Stimulated activated naive CD8-positive, alpha-beta T cell treated with anti-CD3 and anti-CD28 coated beads, Interleukin-15, Interleukin-2, amounts not matched to agents 100 ng/mL and 50 ng/mL, for 24 hours (primary cell): ENCODE data around the gene IFT52.

Experiments
- H3K27ac Mint-ChIP-seq: one replicate; pipeline ENCODE4 v1.8.0; 2021; ENCODE audit warnings: mild to moderate bottlenecking, mixed read lengths
- H3K27me3 Mint-ChIP-seq: one replicate; pipeline ENCODE4 v1.8.0; 2021; ENCODE audit warnings: mixed read lengths
- H3K36me3 Mint-ChIP-seq: one replicate; pipeline ENCODE4 v1.8.0; 2021; ENCODE audit warnings: low read depth, mixed read lengths
- H3K4me1 Mint-ChIP-seq: one replicate; pipeline ENCODE4 v1.8.0; 2021; ENCODE audit warnings: low read depth, mixed read lengths
- H3K4me3 Mint-ChIP-seq: one replicate; pipeline ENCODE4 v1.8.0; 2021; ENCODE audit warnings: mild to moderate bottlenecking, mixed read lengths
- H3K9me3 Mint-ChIP-seq: one replicate; pipeline ENCODE4 v1.8.0; 2021; ENCODE audit warnings: mixed read lengths

Gene IFT52, protein sequence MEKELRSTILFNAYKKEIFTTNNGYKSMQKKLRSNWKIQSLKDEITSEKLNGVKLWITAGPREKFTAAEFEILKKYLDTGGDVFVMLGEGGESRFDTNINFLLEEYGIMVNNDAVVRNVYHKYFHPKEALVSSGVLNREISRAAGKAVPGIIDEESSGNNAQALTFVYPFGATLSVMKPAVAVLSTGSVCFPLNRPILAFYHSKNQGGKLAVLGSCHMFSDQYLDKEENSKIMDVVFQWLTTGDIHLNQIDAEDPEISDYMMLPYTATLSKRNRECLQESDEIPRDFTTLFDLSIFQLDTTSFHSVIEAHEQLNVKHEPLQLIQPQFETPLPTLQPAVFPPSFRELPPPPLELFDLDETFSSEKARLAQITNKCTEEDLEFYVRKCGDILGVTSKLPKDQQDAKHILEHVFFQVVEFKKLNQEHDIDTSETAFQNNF

DNA sequence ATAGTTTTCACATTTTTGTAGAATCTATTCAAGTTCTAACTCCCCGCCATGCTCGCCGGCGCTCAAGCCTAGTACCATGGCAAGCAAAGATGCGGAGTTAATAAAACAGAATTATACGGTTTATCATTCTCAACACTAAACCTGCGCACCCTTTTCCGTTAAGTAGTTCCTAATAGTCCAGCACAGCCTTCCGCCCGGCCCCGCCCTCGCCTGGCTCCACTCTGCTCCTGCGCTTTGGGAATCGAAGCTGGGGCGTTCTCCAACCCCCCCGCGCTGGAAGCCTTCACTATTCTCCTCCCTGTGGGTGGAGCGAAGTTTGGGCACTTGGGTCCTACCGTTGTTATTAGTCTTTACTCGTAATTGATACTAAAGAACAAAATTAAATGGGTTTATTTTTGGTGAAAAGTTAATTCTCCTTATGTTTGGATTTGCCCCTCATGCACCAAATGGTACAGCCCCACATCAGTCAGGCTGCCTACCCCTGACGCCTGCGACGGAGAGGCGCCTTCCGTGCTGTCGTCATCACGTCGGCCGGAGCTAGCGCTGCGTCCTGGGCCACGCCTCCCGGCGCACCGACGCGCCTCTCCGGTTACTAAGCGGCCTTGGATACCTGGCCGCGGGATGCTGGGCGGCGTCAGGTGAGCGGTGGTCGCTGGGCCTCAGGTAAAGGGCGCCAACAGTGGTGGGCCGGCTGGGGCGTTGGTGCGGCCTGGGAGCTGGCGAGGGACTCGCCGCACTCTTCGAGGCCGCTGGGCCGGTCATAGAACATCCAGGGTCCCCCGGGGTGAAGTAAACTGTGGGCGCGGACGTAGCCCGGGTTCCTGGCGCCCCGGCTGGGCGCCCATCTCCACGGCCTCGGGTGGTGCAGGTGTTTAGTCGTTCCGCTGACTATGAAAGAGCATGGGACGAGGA, at the start of gene IFT52:
Gene IFT52 (plus strand): TSS at position 546 of the 912 bp plus-strand sequence. CDS start 3,762 bp downstream, outside the sequence.
- H3K4me3 Mint-ChIP-seq: peak within 1 kb of the TSS; percentile 90
- peaks cover 5% of the 10 kb centered on the region for H3K27me3 Mint-ChIP-seq
- peaks cover 9% of the 10 kb centered on the region for H3K36me3 Mint-ChIP-seq
- no peaks in the 10 kb centered on the region for H3K9me3 Mint-ChIP-seq
- peaks cover 20% of the 10 kb centered on the region for H3K4me1 Mint-ChIP-seq
- H3K27ac Mint-ChIP-seq: peak within 1 kb of the TSS; percentile 97

DNA sequence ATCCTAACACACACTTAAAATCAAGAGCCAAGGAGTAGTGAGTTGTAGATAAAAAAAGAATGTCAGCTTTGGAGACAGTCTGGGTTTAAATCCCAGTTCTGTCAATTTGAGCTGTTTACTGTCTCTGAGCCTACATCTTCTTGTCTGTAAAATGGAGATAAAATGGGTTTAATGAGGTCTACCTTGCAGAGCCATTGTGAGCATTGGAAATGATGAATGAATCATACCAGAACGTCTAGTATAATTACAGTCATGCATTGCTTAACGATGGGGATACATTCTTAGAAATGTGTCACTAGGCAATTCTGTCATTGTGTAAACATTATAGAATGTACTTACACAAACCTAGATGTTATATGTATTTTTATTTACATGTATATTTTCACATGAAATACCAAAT, 49.5 kb upstream of the IFT52 start:
- Mint-ChIP-seq H3K4me3 (no peak overlapping the region), H3K27ac (no peak overlapping the region), H3K9me3 (no peaks in the 10 kb centered on the region), H3K36me3 (no peaks in the 10 kb centered on the region), H3K4me1 (no peaks in the 10 kb centered on the region), H3K27me3 (no peaks in the 10 kb centered on the region)

DNA sequence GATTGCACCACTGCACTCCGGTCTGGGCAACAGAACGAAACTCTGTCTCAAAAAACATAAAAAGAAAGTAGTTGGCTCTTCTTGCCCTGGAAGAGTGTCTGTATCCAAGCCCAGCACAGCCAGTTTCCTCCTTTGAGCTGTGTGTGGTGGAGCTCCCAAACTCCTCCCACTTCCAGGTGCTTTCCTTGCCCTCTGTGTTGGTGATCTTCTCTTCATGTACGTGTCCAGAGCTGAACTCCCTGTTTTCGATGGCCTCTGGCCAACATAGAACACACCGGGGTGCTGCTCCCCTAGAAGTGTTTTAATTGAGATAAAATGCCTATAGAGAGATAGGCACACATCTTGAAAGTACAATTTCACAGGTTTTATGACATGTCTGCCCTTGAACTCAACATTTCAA, 48.6 kb upstream of the IFT52 start:
- no peaks in the 10 kb centered on the region for H3K9me3 Mint-ChIP-seq
- H3K4me3 Mint-ChIP-seq: no peak overlapping the region
- no peaks in the 10 kb centered on the region for H3K27me3 Mint-ChIP-seq
- H3K36me3 Mint-ChIP-seq: peaks cover under 1% of the 10 kb centered on the region
- no peak overlapping the region for H3K27ac Mint-ChIP-seq
- no peaks in the 10 kb centered on the region for H3K4me1 Mint-ChIP-seq

DNA sequence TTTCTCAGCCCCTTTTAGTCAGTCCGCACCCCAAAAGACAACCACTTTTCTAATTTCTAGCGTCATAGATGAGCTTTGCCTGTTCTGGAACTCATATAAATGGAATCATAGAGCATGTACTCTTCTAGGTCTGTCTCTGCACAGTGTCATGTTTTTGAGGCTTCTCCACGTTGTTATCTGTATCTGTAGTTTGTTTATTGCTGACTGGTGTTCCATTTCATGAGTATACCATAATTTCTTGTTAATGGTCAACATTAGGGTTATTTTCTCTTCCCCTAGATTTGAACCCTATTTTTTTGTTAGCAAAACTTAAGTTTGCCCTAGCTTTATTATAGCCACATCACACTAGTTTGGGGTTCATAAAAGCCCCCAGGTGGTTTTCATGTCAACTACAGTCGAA, 48.1 kb upstream of the IFT52 start:
- no peaks in the 10 kb centered on the region for H3K27me3 Mint-ChIP-seq
- peaks cover 5% of the 10 kb centered on the region for H3K36me3 Mint-ChIP-seq
- no peak overlapping the region for H3K27ac Mint-ChIP-seq
- no peak overlapping the region for H3K4me3 Mint-ChIP-seq
- no peaks in the 10 kb centered on the region for H3K9me3 Mint-ChIP-seq
- H3K4me1 Mint-ChIP-seq: no peaks in the 10 kb centered on the region

DNA sequence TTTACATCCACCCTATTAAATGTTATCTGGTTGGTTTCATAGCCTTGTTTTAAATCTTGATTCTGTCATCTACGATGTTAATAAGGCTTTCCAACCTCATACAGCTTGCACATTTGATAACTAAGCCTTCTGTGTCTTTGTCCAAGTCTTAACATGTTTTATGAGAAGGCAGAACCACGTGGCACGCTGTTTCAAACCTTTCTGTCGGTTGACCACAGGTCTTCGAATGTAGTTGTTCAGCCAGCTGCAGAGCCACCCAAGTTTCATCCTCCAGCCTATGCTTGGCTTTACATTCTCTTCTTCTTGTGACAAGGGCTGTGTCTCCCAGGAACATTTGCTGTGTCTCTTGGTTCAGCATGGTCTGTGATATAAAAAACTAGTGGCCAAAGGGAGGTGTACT, 47.6 kb upstream of the IFT52 start:
- Mint-ChIP-seq H3K4me1 (no peaks in the 10 kb centered on the region), H3K27ac (no peak overlapping the region), H3K4me3 (no peak overlapping the region), H3K27me3 (no peaks in the 10 kb centered on the region), H3K36me3 (peaks cover 5% of the 10 kb centered on the region), H3K9me3 (no peaks in the 10 kb centered on the region)

DNA sequence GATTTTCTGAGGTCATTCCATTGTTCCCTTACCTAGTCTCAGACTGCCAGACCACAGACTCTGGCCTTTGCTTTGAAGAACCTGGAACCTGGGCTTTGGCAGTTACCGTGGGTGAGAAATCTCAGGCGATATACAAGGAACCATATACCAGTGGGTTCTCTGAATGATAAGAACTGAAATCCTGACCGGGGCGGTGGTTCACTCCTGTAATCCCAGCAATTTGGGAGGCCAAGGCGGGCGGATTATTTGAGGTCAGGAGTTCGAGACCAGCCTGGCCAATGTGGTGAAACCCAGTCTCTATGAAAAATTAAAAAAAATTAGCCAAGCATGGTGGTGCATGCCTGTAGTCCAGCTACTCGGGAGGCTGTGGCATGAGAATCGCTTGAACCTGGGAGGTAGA, 46.2 kb upstream of the IFT52 start:
- H3K9me3 Mint-ChIP-seq: no peaks in the 10 kb centered on the region
- no peak overlapping the region for H3K27ac Mint-ChIP-seq
- H3K4me3 Mint-ChIP-seq: no peak overlapping the region
- no peaks in the 10 kb centered on the region for H3K4me1 Mint-ChIP-seq
- peaks cover 5% of the 10 kb centered on the region for H3K36me3 Mint-ChIP-seq
- no peaks in the 10 kb centered on the region for H3K27me3 Mint-ChIP-seq

DNA sequence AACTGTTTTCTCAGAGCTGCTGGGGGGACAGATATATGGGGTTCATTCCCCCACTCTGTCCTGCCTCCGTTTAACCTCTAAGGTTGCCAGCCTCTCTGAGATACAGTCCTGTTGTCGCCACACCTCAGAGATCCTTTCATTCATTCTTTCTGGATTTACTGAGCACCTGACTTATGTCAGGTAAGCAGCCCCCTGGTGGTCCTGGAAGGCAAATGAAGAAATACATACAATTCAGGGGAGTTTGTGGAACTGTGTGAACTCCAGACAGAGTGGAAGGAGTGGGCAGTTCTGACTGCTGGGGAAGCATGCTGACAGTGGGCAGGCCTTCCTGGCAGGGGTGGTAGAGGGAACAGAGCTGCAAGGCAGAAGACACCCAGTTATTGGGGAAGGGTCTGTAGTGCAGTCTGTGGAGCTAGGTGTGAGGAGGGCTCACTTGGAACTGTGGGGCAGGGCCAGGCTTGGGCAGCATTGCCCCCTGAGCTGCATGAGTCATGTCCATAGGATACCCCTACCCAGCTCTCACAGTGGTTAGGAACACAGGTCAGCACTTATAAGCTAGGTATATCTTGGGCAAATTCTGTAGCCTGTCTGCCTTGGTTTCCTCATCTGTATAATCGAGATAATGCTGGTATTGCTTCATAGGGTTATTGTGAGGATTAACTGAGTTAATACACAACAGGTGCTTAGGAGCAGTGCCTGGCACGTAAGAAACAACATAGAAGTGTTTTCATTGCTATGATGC, 44.7 kb upstream of the IFT52 start:
- no peaks in the 10 kb centered on the region for H3K4me1 Mint-ChIP-seq
- no peaks in the 10 kb centered on the region for H3K27me3 Mint-ChIP-seq
- peaks cover 5% of the 10 kb centered on the region for H3K36me3 Mint-ChIP-seq
- no peak overlapping the region for H3K27ac Mint-ChIP-seq
- H3K4me3 Mint-ChIP-seq: no peak overlapping the region
- H3K9me3 Mint-ChIP-seq: no peaks in the 10 kb centered on the region

DNA sequence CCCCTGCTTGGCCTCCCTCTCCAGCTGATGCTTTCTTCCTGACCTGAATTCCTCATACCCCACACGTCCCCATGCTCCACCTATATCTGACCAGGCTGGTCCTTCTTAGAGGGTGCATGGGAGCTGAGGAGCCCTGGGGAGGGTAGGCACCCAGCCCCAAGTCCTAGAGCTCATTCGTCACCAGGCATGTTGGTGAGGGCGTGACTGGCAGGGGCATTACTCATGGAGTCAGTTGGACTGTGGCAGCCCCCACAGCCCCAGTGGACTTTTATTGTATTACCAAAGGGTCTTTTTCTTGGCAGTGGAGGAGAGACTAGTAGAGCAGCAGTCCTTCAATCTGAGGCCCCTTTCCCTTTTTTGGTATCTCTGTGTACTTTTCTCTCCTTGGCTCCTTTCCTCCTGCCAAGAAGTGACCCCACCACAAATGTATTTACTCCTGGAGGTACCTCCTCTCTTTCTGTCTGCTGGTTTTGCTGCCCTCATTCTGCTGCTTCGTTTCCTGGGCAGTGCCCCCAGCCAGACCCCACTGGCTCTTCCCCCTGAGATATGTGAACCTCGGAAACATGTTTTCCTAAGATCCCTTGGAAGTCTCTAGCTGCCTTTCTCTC, 42.4 kb upstream of the IFT52 start:
- Mint-ChIP-seq H3K4me1 (no peaks in the 10 kb centered on the region), H3K36me3 (peaks cover 5% of the 10 kb centered on the region), H3K27ac (no peak overlapping the region), H3K9me3 (no peaks in the 10 kb centered on the region), H3K27me3 (no peaks in the 10 kb centered on the region), H3K4me3 (no peak overlapping the region)

DNA sequence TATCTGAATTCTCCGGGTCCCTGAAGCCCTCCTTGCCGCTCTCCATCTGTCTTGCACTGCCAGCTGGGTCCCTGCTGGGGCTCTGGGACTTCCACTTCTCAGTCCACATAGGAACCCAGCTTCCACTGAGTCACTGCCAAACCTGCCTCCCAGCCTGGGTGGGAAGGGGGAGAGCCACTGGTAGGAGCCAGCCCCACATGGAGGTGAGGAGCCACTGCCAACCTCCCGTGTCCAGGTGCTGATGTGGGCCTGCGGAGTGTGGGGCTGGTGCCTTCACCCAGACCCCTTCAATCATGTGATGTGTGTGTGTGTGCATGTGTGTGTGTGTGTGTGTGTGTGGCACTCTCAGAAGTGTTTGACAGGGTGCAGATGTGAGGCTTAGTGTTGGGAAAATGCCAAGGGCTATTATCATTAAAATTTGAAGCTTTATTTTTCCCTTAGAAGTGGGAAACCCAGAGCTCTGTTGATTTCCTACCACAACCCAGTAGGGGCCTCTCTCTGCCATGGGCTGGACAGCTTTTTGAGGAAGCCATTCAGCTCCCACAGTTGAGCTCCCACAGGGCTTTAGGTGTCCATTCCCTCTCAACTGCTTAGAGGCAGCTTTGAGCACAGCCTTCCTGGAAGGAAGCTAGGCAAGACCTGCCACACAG, 41.2 kb upstream of the IFT52 start:
- no peak overlapping the region for H3K4me3 Mint-ChIP-seq
- no peaks in the 10 kb centered on the region for H3K4me1 Mint-ChIP-seq
- H3K36me3 Mint-ChIP-seq: peaks cover 5% of the 10 kb centered on the region
- H3K27me3 Mint-ChIP-seq: no peaks in the 10 kb centered on the region
- H3K9me3 Mint-ChIP-seq: no peaks in the 10 kb centered on the region
- H3K27ac Mint-ChIP-seq: no peak overlapping the region

DNA sequence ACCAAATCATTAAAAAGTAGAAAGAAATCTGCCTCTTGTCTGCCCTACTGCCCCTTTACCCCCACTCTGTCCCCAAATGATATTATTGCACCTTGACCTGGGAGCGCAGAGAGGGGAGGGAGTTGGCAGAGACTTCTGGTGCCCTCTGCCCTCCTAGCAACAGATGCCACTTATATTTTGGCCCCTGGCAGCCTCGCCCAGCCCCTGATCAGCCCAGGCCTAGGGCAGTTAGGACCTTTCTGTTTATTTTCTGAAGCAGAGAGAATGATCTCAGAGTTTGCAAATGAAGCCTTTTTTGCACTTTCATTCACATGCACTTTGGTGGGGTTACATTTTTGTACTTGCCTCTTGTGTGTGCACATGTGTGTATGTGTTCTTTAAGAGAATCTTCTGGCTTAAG, 40.3 kb upstream of the IFT52 start:
- no peaks in the 10 kb centered on the region for H3K9me3 Mint-ChIP-seq
- peaks cover 5% of the 10 kb centered on the region for H3K36me3 Mint-ChIP-seq
- H3K4me3 Mint-ChIP-seq: no peak overlapping the region
- no peak overlapping the region for H3K27ac Mint-ChIP-seq
- no peaks in the 10 kb centered on the region for H3K27me3 Mint-ChIP-seq
- no peaks in the 10 kb centered on the region for H3K4me1 Mint-ChIP-seq

DNA sequence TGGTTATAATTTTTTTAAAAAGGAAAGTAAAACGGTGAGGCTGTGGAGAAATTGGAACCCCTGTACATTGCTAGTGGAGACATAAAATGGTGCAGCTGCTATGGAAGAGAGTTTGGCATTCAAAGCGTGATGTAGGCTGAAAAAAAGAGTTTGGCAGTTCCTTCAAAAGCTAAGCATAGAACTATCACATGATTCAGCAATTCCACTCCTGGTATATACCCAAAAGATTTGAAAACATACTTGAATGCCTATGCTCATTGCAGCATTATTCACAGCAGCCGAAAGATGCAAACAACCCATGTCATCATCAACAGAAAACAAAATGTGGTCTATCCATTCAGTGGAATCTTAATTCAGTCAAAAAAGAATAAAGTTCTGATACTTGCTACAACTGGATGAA, 36.4 kb upstream of the IFT52 start:
- H3K4me3 Mint-ChIP-seq: no peak overlapping the region
- no peaks in the 10 kb centered on the region for H3K27me3 Mint-ChIP-seq
- H3K9me3 Mint-ChIP-seq: no peaks in the 10 kb centered on the region
- H3K4me1 Mint-ChIP-seq: no peaks in the 10 kb centered on the region
- H3K36me3 Mint-ChIP-seq: no peaks in the 10 kb centered on the region
- H3K27ac Mint-ChIP-seq: no peak overlapping the region

DNA sequence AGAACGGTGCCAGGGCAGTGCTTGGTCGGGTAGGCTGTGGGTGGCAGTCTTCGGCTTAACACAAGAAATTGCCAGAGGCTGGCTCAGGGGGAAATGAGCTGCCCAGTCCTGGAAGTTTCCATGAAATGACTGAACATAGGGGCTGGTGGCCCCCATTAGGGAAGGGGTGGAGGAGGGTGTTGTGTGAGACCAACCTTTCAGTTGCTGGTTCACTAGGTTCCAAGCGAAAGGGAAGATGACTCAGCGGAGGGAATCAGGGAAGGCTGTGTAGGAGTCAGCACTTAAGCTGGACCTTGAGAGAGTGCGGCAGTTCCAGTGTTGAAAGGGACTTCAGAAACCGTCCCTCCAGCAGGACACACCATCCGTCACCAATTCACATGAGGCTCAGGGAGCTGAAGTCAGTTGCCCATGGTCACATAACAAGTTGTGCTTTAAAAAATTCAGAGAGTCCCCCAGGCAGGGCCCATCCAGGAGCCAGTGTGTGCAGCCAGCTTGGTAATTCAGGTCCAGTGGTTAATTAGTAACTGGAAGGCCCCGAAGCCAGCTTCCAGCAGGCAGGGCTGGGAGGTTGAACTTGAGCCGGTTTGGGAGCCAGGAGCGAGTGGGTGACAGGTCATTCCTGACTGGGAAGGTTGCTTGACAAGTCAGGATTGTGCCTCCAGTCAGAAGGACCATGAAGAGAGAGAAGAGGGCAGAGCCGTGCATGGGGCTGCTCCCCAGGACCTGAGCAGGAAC, 32.2 kb upstream of the IFT52 start, which contains the start of gene SGK2:
Gene SGK2 (plus strand): TSS at position 616 of the 735 bp plus-strand sequence. CDS start 7,469 bp downstream, outside the sequence.
- H3K4me1 Mint-ChIP-seq: no peaks in the 10 kb centered on the region
- no peaks in the 10 kb centered on the region for H3K36me3 Mint-ChIP-seq
- no peaks in the 10 kb centered on the region for H3K27me3 Mint-ChIP-seq
- no peak within 1 kb of the TSS for H3K27ac Mint-ChIP-seq
- H3K4me3 Mint-ChIP-seq: no peak within 1 kb of the TSS
- H3K9me3 Mint-ChIP-seq: no peaks in the 10 kb centered on the region

DNA sequence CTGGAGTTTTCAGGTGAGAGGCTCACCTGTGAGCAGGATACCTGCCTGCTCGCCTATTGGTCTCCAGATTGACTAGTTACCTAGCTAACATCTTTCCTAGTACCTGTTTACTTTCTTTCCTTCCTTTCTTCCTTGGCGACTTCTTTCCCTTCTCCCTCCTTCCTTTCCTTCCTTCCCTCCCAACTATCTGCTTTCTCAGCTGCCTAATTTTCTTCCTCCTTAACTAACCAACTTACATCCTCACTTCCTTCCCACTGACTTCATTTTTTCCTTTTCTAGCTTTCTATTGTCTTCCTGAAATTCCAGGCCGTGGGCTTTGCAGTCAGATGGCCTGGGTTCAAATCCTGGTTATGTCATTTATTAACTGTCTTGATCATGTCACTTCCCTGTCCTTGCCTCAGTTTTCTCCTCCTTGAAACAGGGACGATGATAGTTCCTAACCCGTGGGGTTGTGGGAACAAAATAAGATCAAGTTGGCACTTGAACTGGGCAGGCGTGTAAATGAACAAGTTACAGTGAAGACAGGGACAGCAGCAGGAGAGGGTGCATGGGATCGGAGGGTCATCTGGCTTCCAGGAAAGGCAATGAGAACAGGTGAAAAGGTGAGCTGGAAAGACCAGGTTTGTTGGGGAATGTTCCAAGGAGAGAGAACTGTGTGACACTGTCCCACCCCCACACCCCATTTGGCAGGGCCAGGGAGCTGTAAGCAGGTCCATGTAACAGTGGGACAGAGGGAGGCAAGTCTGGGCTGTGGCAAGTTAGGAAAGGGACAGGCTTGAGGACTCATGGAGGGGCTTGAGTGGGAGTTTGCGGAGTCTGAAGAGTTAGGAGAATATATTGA, 31.4 kb upstream of the IFT52 start:
- no peak overlapping the region for H3K4me3 Mint-ChIP-seq
- H3K27ac Mint-ChIP-seq: no peak overlapping the region
- no peaks in the 10 kb centered on the region for H3K27me3 Mint-ChIP-seq
- H3K9me3 Mint-ChIP-seq: no peaks in the 10 kb centered on the region
- no peaks in the 10 kb centered on the region for H3K36me3 Mint-ChIP-seq
- no peaks in the 10 kb centered on the region for H3K4me1 Mint-ChIP-seq
